GM19023 (cell line): ENCODE measurements around the gene SLX9.

Source experiments
- ATAC-seq: cut with Tn5 transposase; IDR thresholded peaks from one replicate; pipeline ENCODE4 v1.9.1; 2021; ENCODE audit warnings: mild to moderate bottlenecking, moderate library complexity; ENCODE audit not compliant: unreplicated experiment

Gene SLX9

GRCh38 chr21:44913425-44914175 is 26.2 kb upstream of the SLX9 start:
- no peak for ATAC-seq

GRCh38 chr21:44914176-44914874 is 25.5 kb upstream of the SLX9 start:
- ATAC-seq = peak; percentile 57

DNA sequence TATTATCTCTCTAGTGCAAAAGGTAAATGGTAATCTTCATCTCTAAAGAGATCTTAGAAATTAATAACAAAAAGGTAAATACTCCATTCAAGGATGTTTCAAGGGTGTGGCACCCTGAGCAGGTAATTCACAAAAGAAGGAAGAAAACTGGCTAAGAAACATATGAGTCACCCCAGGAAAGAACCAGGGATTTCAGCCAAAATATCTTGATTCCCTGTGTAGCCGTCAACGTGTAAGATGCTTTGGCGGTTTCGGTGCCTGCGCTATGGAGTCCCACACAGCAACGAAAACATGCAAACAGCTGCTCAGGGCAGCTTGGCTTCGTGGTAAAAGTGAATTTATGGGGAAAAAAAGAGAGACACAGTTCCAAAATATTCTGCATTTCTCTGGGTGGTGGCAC is 22.9 kb upstream of the SLX9 start:
- no peak for ATAC-seq

- ATAC-seq = no peak
Observed at GRCh38 chr21:44917446-44918106, 22.3 kb upstream of the SLX9 start.

- no peak for ATAC-seq
Observed at GRCh38 chr21:44918107-44918470, 21.7 kb upstream of the SLX9 start.

- ATAC-seq = no peak
Observed at GRCh38 chr21:44918581-44919033, 21.2 kb upstream of the SLX9 start.

GRCh38 chr21:44919111-44919912 is 20.5 kb upstream of the SLX9 start:
- ATAC-seq = no peak

- no peak for ATAC-seq
Observed at GRCh38 chr21:44919913-44920693, 19.7 kb upstream of the SLX9 start.

DNA sequence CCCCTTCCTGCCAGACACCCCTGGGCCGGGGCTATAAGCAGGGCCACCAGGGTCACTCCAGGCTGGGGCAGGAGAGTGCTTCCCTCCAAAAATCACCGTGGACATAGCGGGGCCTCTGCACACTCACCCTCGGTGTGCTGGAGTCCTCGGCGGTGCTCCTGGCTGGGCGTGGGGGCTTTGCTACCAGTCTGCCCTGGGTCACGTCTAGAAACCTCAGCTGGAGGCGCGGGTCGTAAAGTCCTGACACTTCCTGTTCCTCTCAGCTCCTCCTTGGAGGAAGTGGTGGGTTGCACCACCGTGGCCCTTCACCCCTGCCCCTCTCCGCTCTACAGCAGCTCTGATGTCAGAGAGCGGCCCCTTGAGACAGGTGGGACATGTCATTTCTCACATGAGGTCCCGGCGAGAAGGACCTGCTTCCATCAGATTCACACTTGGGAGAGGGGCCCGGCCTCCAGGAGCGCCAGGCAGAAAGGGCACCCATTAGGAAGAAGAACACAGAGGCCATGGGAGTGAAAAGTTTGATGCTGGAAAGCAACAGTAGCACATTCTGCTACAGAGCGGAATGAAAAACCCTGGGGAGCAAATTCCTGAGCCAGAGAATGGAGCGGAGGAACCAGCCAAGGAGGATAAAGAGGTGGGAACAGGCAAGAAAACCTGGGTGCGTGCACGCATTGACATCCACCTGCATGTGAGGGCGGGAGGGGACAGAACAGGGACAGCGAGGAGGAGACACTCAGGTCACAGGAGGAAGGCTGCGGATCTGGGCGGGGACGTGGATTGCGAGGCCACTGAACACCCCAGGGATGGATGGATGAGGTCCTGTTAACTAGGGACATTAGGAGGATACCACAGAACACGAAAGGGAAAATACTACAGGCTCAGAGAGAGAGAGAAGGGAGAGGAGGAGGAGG is 18.9 kb upstream of the SLX9 start, which contains the start of gene ITGB2:
Gene ITGB2, minus strand, starts transcription at position 206 of the 911 bp plus-strand sequence. CDS start 10,117 bp downstream, outside the sequence.
- peak; percentile 57 for ATAC-seq

DNA sequence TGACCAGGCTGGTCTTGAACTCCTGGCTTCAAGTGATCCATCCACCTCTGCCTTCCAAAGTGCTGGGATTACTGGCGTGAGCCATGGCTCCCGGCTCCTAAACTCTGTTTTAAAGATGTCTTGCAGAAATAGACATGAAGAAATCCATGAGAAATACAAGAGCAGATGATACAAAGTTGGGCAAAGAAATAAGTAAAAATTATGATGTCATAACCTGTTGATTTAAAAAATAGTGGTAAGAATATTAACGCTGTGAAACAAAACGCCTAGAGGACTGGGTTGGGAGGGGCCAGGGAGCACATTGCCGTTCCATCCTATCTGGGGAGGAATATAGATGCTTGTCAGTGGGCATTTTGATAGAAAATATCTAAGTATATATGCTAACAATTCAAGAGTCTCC is 17.9 kb upstream of the SLX9 start:
- no peak for ATAC-seq

- no peak for ATAC-seq
Observed at GRCh38 chr21:44923480-44924084, 16.2 kb upstream of the SLX9 start.

GRCh38 chr21:44924606-44925377 is 15.0 kb upstream of the SLX9 start:
- ATAC-seq = no peak

DNA sequence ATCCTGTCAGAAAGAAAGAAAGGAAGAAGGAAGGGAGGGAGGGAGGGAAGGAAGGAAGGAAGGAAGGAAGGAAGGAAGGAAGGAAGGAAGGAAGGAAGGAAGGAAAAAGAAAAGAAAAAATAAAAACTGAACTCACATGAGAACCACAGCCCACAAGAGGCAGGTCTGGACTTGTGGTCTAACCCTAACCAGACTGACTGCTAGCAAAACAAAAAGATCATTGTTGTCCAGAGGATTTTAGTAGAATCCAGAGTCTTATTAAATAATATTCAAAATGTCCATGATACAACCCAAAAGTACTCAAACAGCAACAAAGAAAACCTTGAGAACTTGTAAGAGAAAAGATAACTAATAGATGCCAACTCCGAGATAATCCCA is 14.5 kb upstream of the SLX9 start:
- ATAC-seq = no peak

- no peak for ATAC-seq
Observed at GRCh38 chr21:44926331-44927101, 13.3 kb upstream of the SLX9 start.

DNA sequence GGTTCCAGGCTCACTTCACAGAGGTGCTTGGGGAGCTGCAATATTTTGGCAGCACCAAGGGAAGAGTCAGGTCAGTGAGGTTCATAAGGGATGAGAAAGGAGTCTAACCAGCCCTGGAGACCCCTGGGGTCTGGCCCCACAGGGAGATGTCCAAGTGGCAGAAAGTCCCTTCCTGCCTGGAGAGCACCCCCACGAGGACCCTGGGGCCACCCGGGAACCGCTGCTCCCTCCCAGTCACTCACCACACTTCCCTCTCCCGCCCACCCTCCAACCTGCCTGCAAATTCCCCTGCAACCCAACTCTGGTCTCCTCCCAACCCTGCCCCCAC is 12.6 kb upstream of the SLX9 start:
- no peak for ATAC-seq

DNA sequence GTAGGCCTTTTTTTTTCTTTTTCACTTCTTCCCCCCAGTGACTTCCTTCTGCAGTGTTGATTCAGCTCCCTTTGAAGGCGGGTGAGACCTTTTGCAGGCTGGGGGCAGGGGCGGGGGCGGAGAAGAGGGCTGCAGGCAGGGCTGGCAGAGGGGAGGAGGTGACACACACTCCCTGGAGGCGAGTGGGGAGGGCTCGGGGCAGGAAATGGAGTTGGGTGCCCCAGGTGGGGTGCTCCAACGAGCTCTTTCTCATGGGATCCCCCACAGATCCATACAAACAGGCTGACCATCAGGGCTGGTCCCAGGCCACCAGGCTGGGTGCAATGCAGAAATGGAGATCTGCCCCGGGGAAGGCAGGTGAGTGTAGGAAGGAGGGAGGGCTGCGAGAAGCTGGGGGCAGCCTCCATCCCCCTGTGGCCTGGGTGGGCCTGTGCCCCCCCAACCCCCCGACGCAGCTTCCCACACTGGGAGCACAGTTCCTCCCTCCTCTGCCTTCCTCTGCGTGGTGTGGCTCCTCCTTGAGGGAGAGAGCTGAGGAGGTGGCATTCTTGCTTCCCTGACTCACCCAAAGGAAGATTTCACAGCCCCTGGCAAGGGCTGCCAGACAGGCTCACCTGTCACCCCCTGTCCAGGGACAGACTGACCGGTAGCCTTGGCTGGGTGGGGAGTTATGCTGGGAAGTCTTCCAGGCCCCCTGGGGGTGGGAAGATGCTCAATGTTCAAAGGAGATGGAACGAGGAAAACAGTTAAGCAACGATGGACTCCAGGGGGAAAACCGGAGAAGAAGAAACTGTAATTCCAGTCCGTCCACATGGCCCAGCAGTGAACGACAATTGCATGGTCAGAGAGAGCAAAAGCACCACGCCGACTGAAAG is 12.0 kb upstream of the SLX9 start:
- no peak for ATAC-seq
